GM13977 (cell line): ENCODE results near the gene SLITRK6.

ENCODE experiments used
- DNase-seq: peaks from one replicate; pipeline ENCODE4 v3.0.0; 2012; ENCODE audit warnings: low spot score
- CTCF ChIP-seq: IDR thresholded peaks from 2 replicates; pipeline ENCODE4 v1.5.1; 2012; ENCODE audit warnings: mild to moderate bottlenecking, control low read depth; ENCODE audit not compliant: insufficient read depth; ENCODE audit errors: extremely low read depth, missing control alignments
- in situ Hi-C: fragments of 300-500 bp; cut with MboI; formaldehyde crosslinking; loops from one replicate; pipeline ENCODE4 v1.12.0; 2022; ENCODE audit warnings: low sequenced_read_pairs, low pct_unique_long_range_greater_than_20kb, mixed read lengths, inconsistent platforms; ENCODE audit not compliant: unreplicated experiment

The SLITRK6 gene, protein sequence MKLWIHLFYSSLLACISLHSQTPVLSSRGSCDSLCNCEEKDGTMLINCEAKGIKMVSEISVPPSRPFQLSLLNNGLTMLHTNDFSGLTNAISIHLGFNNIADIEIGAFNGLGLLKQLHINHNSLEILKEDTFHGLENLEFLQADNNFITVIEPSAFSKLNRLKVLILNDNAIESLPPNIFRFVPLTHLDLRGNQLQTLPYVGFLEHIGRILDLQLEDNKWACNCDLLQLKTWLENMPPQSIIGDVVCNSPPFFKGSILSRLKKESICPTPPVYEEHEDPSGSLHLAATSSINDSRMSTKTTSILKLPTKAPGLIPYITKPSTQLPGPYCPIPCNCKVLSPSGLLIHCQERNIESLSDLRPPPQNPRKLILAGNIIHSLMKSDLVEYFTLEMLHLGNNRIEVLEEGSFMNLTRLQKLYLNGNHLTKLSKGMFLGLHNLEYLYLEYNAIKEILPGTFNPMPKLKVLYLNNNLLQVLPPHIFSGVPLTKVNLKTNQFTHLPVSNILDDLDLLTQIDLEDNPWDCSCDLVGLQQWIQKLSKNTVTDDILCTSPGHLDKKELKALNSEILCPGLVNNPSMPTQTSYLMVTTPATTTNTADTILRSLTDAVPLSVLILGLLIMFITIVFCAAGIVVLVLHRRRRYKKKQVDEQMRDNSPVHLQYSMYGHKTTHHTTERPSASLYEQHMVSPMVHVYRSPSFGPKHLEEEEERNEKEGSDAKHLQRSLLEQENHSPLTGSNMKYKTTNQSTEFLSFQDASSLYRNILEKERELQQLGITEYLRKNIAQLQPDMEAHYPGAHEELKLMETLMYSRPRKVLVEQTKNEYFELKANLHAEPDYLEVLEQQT

DNA sequence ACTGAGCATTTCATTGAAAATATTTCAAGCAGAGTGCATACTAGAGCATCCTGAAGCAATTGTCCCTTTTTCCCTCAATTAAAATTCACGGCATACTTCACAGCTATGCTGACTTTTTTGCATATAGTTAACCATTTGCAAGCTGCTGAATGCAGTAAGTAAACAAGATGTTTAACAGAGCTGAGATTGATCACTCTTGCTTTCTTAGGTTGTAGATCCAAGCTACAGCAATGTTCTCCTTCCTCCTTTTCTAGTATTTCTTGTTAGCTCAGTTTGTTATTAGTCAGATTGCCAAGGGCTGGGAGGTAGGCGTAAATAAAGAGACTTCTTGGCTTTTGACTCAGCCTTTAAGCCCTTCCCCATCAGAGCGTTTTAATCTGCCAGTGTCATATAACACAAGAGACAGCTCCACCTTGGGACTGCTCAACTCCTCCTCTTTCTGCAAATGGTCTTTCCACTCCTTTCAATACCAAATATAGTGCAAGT is at the start of gene SLITRK6:
Gene SLITRK6 (minus strand): TSS at position 323 of the 486 bp plus-strand sequence. CDS start 2,911 bp downstream, outside the sequence.
- no peak for TF ChIP-seq CTCF
- no peak for DNase-seq
- in situ Hi-C loops = loop anchor here (10.0 kb wide), 1 partner anchor 904 kb away; no protein-coding TSS in a partner anchor

DNA sequence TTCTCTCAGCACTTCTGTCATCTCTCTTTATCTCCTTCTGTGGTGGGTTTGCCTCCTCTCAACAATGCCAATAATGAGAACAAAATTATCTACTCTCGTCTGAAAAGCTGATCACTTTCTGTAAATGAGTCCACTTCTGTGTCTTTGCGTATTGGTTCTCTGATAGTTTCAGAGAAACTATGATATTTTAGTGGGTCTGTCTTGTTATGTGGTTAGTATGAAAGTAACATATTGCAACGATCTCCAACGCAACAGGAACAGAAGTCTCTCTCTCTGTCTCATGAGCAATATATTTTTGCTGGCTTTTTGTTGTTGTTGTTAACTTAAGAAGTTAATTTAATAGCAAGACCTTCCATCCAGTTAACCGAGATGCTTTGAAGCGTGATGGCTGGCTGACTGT is 47.8 kb upstream of the SLITRK6 start:
- DNase-seq = no peak
- TF ChIP-seq CTCF = no peak
- in situ Hi-C loops = no loop called here

GRCh38 chr13:85841427-85841826 is 42.2 kb upstream of the SLITRK6 start:
- no peak for TF ChIP-seq CTCF
- DNase-seq = no peak
- in situ Hi-C loops = no loop called here

DNA sequence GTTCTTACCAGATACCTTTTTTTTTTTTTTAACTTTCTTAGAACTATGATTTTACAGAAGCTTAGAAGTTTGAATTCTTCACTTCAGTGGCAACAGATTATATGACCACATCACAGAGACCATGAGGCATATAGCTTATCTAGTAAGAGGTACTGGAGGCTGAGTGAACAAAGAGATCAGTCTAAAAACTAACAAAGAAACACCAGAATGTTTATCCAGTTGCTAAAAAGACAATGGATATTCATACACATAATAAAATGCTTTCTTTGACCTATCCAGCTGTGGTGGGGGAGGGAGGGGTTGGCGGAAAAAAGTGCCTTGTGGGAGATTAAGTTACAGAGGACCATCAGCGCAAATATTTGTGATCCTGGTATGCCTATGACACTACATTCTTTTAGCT is 34.7 kb upstream of the SLITRK6 start:
- DNase-seq = no peak
- in situ Hi-C loops = no loop called here
- no peak for TF ChIP-seq CTCF

- DNase-seq = peak; percentile 6
- in situ Hi-C loops = no loop called here
- TF ChIP-seq CTCF = peak; percentile 62
Observed at GRCh38 chr13:85828094-85828684, 29.0 kb upstream of the SLITRK6 start.

- DNase-seq = no peak
- in situ Hi-C loops = no loop called here
- TF ChIP-seq CTCF = no peak
Observed at GRCh38 chr13:85825454-85825853, 26.2 kb upstream of the SLITRK6 start.
